SU-DHL-6 (cell line): ENCODE measurements around the gene UMODL1.

ENCODE experiments used
- EZH2phosphoT487 ChIP-seq: fragments of 200-600 bp; sonication (generic), shearing (Covaris generic); conservative IDR thresholded peaks from 2 replicates; pipeline ENCODE4 v1.6.1; 2018; ENCODE audit warnings: mild to moderate bottlenecking, antibody characterized with exemption, low read length, moderate library complexity, mixed read lengths
- TF ChIP-seq, protein P1 (sequence below): fragments of 200-600 bp; sonication (generic); IDR thresholded peaks from one replicate; pipeline ENCODE4 v1.5.1; 2017; ENCODE audit warnings: antibody characterized with exemption, mild to moderate bottlenecking, low read length, moderate library complexity; ENCODE audit not compliant: insufficient read depth, poor library complexity, severe bottlenecking

DNA sequence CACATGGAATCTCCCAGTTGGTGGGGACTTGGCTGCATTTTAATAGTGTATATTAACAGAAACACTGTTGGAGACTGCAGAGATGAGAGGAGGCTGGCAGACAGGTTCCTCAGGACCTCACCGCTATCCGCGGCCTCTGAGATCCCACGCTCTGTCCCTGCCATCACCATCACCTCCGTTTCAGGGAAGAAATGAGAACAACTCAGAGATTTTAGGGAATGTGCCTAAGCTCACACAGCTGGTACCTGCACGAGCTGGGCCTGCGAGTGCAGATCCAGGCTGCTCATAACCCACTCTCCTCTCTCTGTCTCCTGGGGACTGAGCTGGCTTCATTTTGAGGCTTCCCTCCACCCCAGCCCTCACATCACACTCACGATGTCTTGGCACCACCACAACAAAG lies 62.0 kb downstream of the UMODL1 start:
- TF ChIP-seq, protein P1, sequence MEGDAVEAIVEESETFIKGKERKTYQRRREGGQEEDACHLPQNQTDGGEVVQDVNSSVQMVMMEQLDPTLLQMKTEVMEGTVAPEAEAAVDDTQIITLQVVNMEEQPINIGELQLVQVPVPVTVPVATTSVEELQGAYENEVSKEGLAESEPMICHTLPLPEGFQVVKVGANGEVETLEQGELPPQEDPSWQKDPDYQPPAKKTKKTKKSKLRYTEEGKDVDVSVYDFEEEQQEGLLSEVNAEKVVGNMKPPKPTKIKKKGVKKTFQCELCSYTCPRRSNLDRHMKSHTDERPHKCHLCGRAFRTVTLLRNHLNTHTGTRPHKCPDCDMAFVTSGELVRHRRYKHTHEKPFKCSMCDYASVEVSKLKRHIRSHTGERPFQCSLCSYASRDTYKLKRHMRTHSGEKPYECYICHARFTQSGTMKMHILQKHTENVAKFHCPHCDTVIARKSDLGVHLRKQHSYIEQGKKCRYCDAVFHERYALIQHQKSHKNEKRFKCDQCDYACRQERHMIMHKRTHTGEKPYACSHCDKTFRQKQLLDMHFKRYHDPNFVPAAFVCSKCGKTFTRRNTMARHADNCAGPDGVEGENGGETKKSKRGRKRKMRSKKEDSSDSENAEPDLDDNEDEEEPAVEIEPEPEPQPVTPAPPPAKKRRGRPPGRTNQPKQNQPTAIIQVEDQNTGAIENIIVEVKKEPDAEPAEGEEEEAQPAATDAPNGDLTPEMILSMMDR, result no peak
- no peak for TF ChIP-seq EZH2phosphoT487
